Left ventricle myocardium inferior (tissue), 1 donor: ENCODE measurements around the gene TMEM168. TPM values are rescaled to one million over a fixed set of nuclear protein-coding genes. Genes with fewer than 3 reads are reported as not detected.

Experiments used
- DNase-seq: peaks from one replicate; pipeline ENCODE4 v3.0.0-alpha.2; 2020
- H3K27ac ChIP-seq: fragments of 200-600 bp; replicated peaks from 2 replicates; pipeline ENCODE4 v1.8.0; 2021
- H3K27me3 ChIP-seq: fragments of 200-600 bp; 2 replicates; pipeline ENCODE4 v1.8.0; 2021; ENCODE audit warnings: low read depth
- H3K36me3 ChIP-seq: fragments of 200-600 bp; 2 replicates; pipeline ENCODE4 v1.8.0; 2021
- H3K4me1 ChIP-seq: fragments of 200-600 bp; 2 replicates; pipeline ENCODE4 v1.8.0; 2021
- H3K4me3 ChIP-seq: fragments of 200-600 bp; 2 replicates; pipeline ENCODE4 v1.8.0; 2021; ENCODE audit warnings: mild to moderate bottlenecking, moderate library complexity
- H3K9me3 ChIP-seq: fragments of 200-600 bp; replicated peaks from 2 replicates; pipeline ENCODE4 v1.8.0; 2021
- CTCF ChIP-seq: fragments of 200-600 bp; IDR thresholded peaks from 2 replicates; pipeline ENCODE4 v1.8.0; 2021; ENCODE audit warnings: antibody characterized with exemption, mild to moderate bottlenecking, borderline replicate concordance
- intact Hi-C: fragments of 100-400 bp; cut with micrococcal nuclease; formaldehyde crosslinking; loops from one replicate; pipeline ENCODE4 v1.11.0; 2022
- total RNA-seq: library from RNA; stranded (reverse); fragmentation: NEBNext Ultra II Directional; extraction: Animal tissue kit (Norgen Biotek cat#: 25700); gene quantifications from one replicate; pipeline ENCODE4 v1.2.1, GENCODE V29; 2021
- donor health status: DM: no; HTN: yes; CAD: no; lungs with severe emphysema.

Gene TMEM168
- total RNA-seq, 1 donor from 2014 or later: 13.3 TPM

GRCh38 chr7:112752576-112752975 is 37.6 kb downstream of the TMEM168 start:
- H3K27me3 ChIP-seq: no peaks in the 10 kb centered on the region
- intact Hi-C loops: no loop called here
- no peak overlapping the region for H3K27ac ChIP-seq
- peaks cover 4% of the 10 kb centered on the region for H3K36me3 ChIP-seq
- H3K4me3 ChIP-seq: no peak overlapping the region
- no peak for DNase-seq
- no peak for TF ChIP-seq CTCF
- H3K9me3 ChIP-seq: no peaks in the 10 kb centered on the region
- no peaks in the 10 kb centered on the region for H3K4me1 ChIP-seq

GRCh38 chr7:112749775-112750174 is 40.4 kb downstream of the TMEM168 start:
- TF ChIP-seq CTCF: no peak
- intact Hi-C loops: no loop called here

GRCh38 chr7:112748381-112748780 is 41.8 kb downstream of the TMEM168 start:
- Histone ChIP-seq H3K4me3 (no peak overlapping the region), H3K27me3 (no peaks in the 10 kb centered on the region), H3K4me1 (peaks cover 13% of the 10 kb centered on the region), H3K27ac (no peak overlapping the region), H3K9me3 (no peaks in the 10 kb centered on the region), H3K36me3 (no peaks in the 10 kb centered on the region)
- no peak for DNase-seq
- intact Hi-C loops: no loop called here
- no peak for TF ChIP-seq CTCF

More at GRCh38 chr7:112749775-112750174, 40.4 kb downstream of the TMEM168 start:
- Histone ChIP-seq H3K4me1 (peaks cover 6% of the 10 kb centered on the region), H3K27ac (no peak overlapping the region), H3K4me3 (no peak overlapping the region), H3K27me3 (no peaks in the 10 kb centered on the region), H3K9me3 (no peaks in the 10 kb centered on the region), H3K36me3 (no peaks in the 10 kb centered on the region)
- no peak for DNase-seq

- Histone ChIP-seq H3K9me3 (no peaks in the 10 kb centered on the region), H3K27me3 (no peaks in the 10 kb centered on the region), H3K36me3 (no peaks in the 10 kb centered on the region), H3K27ac (no peak overlapping the region), H3K4me3 (no peak overlapping the region), H3K4me1 (peaks cover 13% of the 10 kb centered on the region)
- intact Hi-C loops: no loop called here
- no peak for TF ChIP-seq CTCF
- no peak for DNase-seq
Measured at GRCh38 chr7:112745635-112746034, 44.6 kb downstream of the TMEM168 start.

GRCh38 chr7:112744818-112745217 is 45.4 kb downstream of the TMEM168 start:
- Histone ChIP-seq H3K9me3 (no peaks in the 10 kb centered on the region), H3K4me1 (peaks cover 13% of the 10 kb centered on the region), H3K27ac (no peak overlapping the region), H3K36me3 (no peaks in the 10 kb centered on the region), H3K27me3 (no peaks in the 10 kb centered on the region), H3K4me3 (no peak overlapping the region)
- intact Hi-C loops: no loop called here
- TF ChIP-seq CTCF: no peak
- DNase-seq: no peak

GRCh38 chr7:112743811-112744210 is 46.4 kb downstream of the TMEM168 start:
- no peak for TF ChIP-seq CTCF
- peaks cover 8% of the 10 kb centered on the region for H3K9me3 ChIP-seq
- H3K27ac ChIP-seq: no peak overlapping the region
- H3K4me3 ChIP-seq: no peak overlapping the region
- H3K4me1 ChIP-seq: peaks cover 13% of the 10 kb centered on the region
- no peaks in the 10 kb centered on the region for H3K27me3 ChIP-seq
- H3K36me3 ChIP-seq: no peaks in the 10 kb centered on the region
- DNase-seq: no peak
- intact Hi-C loops: no loop called here
